ENCODE results near the gene TMEM39A. TPM values are rescaled to one million over a fixed set of nuclear protein-coding genes. Genes with fewer than 3 reads are reported as not detected.

Gene TMEM39A, protein sequence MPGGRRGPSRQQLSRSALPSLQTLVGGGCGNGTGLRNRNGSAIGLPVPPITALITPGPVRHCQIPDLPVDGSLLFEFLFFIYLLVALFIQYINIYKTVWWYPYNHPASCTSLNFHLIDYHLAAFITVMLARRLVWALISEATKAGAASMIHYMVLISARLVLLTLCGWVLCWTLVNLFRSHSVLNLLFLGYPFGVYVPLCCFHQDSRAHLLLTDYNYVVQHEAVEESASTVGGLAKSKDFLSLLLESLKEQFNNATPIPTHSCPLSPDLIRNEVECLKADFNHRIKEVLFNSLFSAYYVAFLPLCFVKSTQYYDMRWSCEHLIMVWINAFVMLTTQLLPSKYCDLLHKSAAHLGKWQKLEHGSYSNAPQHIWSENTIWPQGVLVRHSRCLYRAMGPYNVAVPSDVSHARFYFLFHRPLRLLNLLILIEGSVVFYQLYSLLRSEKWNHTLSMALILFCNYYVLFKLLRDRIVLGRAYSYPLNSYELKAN
- total RNA-seq (2014; rRNA removed; shearing (Covaris generic); ENCODE audit: low replicate concordance), result 41.5 and 91.3 TPM in 2 replicates

GRCh38 chr3:119463171-119464169 is at the start of gene TMEM39A:
Gene TMEM39A (minus strand): TSS chr3:119463615. CDS start chr3:119462074, 1,541 bp downstream.
- peak; percentile 93 for DNase-seq (ENCODE audit: low read depth)
- in situ Hi-C loops (cut with HindIII; ENCODE audit: low pct_unique_long_range_greater_than_20kb, low sequenced_read_pairs), result no loop called here

GRCh38 chr3:119510690-119511089 is 47.3 kb upstream of the TMEM39A start:
- DNase-seq (ENCODE audit: low read depth), result no peak
- in situ Hi-C loops (cut with HindIII; ENCODE audit: low pct_unique_long_range_greater_than_20kb, low sequenced_read_pairs), result no loop called here

DNA sequence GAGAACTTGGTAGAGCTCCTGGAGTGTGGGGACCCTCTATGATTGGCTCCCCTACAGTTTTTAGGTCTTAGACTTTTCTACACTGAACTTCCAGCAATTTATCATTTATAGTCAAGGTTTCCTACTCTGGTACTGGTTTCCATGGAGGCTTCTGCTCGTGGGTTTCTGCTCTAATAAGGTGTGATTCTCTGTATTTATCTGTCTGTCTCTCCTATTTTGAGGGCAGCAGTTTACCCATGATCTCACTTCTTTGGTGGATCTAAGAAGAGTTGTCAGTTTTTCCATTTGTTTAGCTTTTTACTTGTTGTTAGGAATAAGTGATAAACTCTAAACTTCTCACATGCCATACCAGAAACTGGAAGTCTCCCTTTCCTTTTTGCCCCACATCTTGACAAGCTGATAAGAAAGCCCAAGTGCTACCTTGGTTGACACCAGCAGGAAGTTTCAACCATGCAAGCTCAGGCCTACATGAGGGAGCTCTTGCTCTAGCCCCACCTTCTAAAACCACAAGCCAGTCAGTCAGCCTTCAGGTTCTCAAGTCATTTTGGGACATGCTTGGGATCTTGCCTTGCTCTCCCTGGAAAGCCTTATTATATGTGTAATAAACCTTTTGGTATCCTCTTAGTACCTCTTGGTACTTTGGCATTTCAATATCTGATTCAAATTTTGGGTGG is 44.9 kb upstream of the TMEM39A start:
- no peak for DNase-seq (ENCODE audit: low read depth)
- in situ Hi-C loops (cut with HindIII; ENCODE audit: low pct_unique_long_range_greater_than_20kb, low sequenced_read_pairs), result no loop called here

DNA sequence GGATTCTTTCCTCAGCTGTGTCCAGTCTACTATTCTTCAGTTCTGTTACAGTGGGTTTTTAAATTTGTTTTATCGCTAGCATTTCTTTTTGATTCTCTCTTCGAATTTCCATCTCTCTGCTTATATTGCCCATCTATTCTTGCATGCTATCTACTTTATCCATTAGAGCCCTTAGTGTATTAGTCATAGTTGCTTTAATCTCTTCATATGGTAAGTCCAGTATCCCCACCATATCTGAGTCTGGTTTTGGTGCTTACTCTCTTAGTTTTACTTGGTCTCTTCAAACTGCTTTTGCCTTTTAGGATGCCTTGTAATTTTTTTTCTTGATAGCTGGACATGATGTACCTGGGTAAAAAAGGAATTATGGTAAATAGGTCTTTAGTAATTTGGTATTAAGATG is 44.0 kb upstream of the TMEM39A start:
- in situ Hi-C loops (cut with HindIII; ENCODE audit: low pct_unique_long_range_greater_than_20kb, low sequenced_read_pairs), result no loop called here

DNA sequence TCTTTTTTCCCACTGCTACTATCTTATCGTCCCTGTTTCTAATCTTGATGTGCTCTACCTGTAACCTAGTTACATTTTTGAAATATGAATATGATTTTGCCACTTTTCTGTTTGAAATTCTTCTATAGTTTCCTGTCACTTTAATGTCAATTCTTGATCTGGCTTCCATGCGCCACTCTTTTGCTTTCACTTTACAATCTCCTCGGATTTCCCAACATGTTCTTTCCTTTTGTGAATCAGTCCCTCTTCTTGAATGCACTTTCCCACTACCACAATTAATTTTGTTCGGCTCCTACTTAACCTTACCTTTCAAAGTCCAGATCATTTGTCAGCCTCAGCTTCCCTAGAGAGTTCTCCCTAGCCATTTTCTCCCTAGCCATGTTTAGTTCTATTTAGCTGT is 43.2 kb upstream of the TMEM39A start:
- in situ Hi-C loops (cut with HindIII; ENCODE audit: low pct_unique_long_range_greater_than_20kb, low sequenced_read_pairs), result no loop called here
- DNase-seq (ENCODE audit: low read depth), result no peak

More for the DNA sequence above, 44.0 kb upstream of the TMEM39A start:
- no peak for DNase-seq (ENCODE audit: low read depth)

DNA sequence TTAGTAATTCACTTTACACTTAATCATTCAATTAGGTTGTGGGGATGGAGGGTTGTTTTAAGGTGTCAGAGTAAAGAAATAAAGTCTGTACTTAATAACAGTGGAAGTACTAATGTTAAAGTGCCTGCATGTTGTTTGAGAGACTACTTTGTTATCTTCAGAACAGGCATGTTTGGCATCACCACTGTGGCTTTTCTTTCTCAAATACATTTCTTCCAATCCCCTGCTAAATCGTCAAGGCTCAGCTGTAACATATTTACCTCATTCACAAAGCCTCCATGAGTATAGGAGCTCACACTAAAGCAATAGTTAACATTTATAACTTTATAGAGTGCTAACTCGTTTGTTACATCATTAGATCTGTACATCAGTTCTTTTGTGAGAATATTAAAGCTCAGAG is 37.5 kb upstream of the TMEM39A start:
- DNase-seq (ENCODE audit: low read depth), result no peak
- in situ Hi-C loops (cut with HindIII; ENCODE audit: low pct_unique_long_range_greater_than_20kb, low sequenced_read_pairs), result no loop called here

DNA sequence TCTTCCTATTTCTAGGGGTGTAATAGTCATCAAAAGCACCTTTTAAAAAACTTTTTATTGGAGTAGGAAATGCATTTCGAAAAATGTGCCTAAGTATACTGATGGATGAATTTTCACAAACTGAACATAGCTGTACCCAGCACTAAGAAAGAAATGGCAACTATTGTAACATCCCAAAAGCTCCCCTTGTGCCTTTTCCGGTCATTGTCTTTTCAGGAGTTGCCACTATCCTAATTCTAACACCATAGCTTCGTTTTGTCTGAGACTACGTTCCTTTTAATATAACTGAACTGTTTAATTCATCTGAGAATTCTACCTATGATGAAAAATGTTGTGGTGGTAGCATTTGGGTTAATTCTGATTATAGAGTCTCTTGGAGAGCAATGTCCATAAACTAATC is 36.9 kb upstream of the TMEM39A start:
- in situ Hi-C loops (cut with HindIII; ENCODE audit: low pct_unique_long_range_greater_than_20kb, low sequenced_read_pairs), result no loop called here
- DNase-seq (ENCODE audit: low read depth), result no peak

DNA sequence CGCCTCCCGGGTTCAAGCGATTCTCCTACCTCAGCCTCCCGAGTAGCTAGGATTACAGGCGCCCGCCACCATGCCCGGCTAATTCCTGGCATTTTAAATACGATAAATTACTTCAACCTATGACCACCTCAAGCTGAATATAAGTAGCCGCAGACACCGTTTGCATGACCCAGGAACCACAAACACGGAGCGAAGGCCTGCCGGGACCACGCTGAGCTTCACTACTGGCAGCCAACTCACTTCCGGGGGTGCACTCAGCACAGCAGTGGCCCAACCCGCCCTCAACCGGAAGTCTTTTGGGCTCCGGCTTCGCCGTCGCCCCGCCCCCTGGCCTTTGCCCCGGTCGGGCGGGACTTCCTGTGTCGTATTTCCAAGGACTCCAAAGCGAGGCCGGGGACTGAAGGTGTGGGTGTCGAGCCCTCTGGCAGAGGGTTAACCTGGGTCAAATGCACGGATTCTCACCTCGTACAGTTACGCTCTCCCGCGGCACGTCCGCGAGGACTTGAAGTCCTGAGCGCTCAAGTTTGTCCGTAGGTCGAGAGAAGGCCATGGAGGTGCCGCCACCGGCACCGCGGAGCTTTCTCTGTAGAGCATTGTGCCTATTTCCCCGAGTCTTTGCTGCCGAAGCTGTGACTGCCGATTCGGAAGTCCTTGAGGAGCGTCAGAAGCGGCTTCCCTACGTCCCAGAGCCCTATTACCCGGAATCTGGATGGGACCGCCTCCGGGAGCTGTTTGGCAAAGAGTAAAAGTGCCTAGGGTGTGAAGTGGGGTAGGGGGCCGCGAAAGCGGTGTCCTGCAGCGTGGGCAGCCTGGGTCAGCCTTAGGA is 35.0 kb upstream of the TMEM39A start, which contains the start of gene TIMMDC1:
Gene TIMMDC1 (plus strand): TSS at position 362 of the 826 bp plus-strand sequence. CDS start 187 bp downstream, at position 549.
- DNase-seq (ENCODE audit: low read depth), result peak; percentile 90
- in situ Hi-C loops (cut with HindIII; ENCODE audit: low pct_unique_long_range_greater_than_20kb, low sequenced_read_pairs), result no loop called here

- peak; percentile 26 for DNase-seq (ENCODE audit: low read depth)
- in situ Hi-C loops (cut with HindIII; ENCODE audit: low pct_unique_long_range_greater_than_20kb, low sequenced_read_pairs), result no loop called here
Measured at GRCh38 chr3:119497820-119498185, 34.4 kb upstream of the TMEM39A start.

DNA sequence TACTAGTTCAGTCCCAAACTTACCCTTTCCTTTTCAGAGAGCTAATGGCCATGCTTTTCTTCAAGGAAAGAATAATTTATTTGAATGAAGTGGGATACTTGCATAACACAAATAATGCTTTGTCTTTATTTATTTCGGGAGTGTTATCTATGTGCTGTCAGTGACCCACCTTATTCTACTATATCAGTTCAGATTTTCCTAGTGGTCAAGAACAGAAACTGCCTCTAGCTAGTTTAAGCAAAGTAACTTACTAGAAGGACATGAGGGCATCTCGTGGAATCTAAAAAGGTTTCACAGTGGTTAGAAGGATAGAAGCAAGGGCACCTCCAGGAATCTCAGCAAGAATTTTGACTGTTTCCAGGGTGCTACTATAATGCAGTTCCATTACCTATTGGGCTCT is 31.2 kb upstream of the TMEM39A start:
- in situ Hi-C loops (cut with HindIII; ENCODE audit: low pct_unique_long_range_greater_than_20kb, low sequenced_read_pairs), result no loop called here
- no peak for DNase-seq (ENCODE audit: low read depth)

DNA sequence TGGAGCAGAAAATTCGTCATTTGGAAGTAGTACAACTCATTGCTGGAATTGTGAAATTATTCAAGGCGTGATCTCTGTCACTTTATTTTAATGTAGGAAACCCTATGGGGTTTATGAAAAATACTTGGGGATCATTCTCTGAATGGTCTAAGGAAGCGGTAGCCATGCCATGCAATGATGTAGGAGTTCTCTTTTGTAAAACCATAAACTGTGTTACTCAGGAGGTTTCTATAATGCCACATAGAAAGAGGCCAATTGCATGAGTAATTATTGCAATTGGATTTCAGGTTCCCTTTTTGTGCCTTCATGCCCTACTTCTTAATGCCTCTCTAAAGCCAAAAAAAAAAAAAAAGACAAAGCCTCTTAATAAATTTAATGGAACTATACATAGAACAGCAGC is 29.4 kb upstream of the TMEM39A start:
- in situ Hi-C loops (cut with HindIII; ENCODE audit: low pct_unique_long_range_greater_than_20kb, low sequenced_read_pairs), result no loop called here
- DNase-seq (ENCODE audit: low read depth), result no peak

- no peak for DNase-seq (ENCODE audit: low read depth)
- in situ Hi-C loops (cut with HindIII; ENCODE audit: low pct_unique_long_range_greater_than_20kb, low sequenced_read_pairs), result no loop called here
Measured at GRCh38 chr3:119492128-119492527, 28.7 kb upstream of the TMEM39A start.

DNA sequence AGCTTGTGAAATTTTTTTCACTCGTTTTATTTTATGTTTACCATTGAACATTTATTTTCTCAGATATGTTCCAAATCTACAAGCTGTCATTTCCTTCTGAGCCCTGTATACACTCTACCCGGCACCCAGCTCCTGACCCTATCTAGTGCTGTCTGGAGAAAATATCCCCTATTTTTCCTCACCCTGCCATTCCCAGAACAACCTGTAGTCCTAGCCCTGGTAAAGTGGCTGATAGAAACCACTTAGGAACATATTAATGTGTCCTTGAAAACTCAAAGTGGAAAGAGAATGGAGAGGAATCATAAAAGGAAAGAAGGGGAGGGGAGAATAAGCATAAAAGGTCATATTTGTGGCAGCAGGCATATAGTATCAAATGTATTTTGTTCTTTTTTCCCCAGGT is 26.7 kb upstream of the TMEM39A start:
- DNase-seq (ENCODE audit: low read depth), result no peak
- in situ Hi-C loops (cut with HindIII; ENCODE audit: low pct_unique_long_range_greater_than_20kb, low sequenced_read_pairs), result no loop called here

DNA sequence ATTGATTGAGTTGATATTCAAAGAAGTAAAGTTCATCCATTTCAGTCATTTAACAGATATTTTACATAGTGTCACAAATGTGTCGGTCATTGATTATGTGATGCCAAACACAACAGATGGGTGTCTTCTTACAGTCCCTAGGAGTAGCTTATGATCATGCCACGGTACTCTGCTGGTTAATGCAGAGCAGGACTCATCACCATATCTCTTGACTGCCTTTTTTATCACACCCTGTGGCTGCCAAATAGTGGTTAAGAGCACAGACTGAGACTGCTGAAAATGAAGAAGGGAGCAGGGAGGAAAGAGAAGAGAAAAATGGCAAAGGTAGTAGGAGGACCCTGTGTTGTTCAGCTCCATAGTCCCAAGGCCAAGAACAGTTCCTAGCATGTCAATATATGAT is 22.1 kb upstream of the TMEM39A start:
- no peak for DNase-seq (ENCODE audit: low read depth)
- in situ Hi-C loops (cut with HindIII; ENCODE audit: low pct_unique_long_range_greater_than_20kb, low sequenced_read_pairs), result no loop called here

DNA sequence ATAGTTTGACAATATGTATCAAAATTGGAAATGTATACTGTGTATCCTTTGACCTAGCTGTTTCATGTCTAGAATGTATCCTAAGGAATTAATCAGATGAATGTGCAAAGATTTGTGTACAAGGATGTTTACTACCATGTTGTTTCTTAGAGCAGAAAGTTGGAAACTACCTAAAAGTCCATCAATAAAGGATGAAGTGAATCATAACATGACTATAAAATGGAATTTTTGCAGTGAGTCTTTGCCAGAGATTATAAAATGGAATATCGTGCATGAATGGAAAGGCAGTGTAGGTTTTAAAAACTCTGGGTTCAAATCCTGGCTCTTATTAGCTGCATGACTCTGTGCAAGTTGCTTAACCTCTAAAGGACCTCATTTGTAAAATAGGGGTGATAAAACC is 19.7 kb upstream of the TMEM39A start:
- no peak for DNase-seq (ENCODE audit: low read depth)
- in situ Hi-C loops (cut with HindIII; ENCODE audit: low pct_unique_long_range_greater_than_20kb, low sequenced_read_pairs), result no loop called here

- in situ Hi-C loops (cut with HindIII; ENCODE audit: low pct_unique_long_range_greater_than_20kb, low sequenced_read_pairs), result no loop called here
- DNase-seq (ENCODE audit: low read depth), result no peak
Measured at GRCh38 chr3:119481079-119481478, 17.7 kb upstream of the TMEM39A start.

- no peak for DNase-seq (ENCODE audit: low read depth)
- in situ Hi-C loops (cut with HindIII; ENCODE audit: low pct_unique_long_range_greater_than_20kb, low sequenced_read_pairs), result no loop called here
Measured at GRCh38 chr3:119470866-119471265, 7.5 kb upstream of the TMEM39A start.

Measured in Caki2 (cell line).